T-helper 9 cell (primary cell): ENCODE results near the gene KIF21A.
"Not testable (repeated sequence)": the region's sequence is repeated elsewhere in the genome, so short reads cannot be mapped to it uniquely, and the experiment has no call there.

Source experiments
- DNase-seq: peaks from one replicate; pipeline ENCODE4 v3.0.0-alpha.2; 2020
- total RNA-seq, 2 donors: gene quantifications; one replicate each; lab custom pipeline; 2026; lab: John Stamatoyannopoulos, UW

The KIF21A gene
- total RNA-seq = 36.9 to 68.0 reads per million in 2 donors

- DNase-seq = peak; percentile 83
Observed at GRCh38 chr12:39443081-39443928, at the start of gene KIF21A. TSS of gene KIF21A (minus strand) at chr12:39443120. CDS start at chr12:39442970, 150 bp downstream.

DNA sequence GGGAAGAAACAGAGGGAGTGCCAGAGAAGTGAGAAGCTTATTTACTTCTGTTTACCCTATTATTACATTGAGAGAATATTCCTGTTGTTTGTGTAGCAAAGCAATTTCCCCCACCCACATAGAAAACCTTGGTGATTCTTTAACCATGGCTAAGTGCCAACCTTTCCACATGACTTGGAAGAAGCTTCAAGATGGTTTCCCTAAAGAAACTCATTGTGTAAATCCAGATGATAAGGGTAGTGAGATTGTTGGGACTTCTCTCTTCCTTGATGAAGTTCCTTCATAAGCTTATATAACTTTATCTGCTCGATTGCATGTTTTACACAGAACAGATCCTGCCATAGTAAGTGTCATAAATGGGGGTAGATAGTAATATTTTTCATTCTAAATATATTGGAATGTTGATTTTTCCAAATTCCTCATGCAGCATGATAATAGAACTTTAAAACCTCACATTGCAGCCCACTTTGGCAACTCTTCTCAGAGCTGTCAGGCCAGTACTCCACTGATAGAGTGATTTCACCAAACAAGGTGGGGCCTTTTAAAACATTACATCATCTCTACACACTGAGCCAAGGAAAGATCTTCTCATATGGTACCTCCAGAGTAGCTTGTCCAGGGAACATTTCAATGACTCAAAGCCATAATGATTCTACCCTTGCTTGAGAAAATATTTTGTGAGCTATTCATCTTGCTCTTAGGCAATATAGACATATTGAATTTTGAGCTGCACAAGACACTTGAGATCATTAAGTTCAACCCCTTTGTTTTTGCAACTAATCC lies 47.8 kb upstream of the KIF21A start:
- no peak for DNase-seq

GRCh38 chr12:39483597-39483996 lies 40.7 kb upstream of the KIF21A start:
- no peak for DNase-seq

DNA sequence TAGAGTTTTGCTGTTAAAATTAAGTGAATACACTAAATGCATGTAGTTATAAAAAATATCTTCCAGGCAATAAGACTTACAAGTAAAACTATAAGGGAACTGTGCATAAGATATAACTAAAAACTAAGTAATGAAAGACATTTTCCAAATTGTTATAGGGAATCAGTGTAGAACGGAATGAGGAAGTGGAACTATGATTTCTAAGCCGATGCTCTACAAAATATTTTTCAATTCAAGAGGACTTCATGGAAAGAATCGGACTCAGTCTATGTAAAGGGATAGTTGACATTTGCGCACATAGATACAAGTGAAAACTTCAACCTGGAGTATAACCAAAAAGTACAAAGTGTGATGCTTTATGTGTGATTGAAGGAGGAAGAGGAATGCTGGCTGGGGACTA lies 40.1 kb upstream of the KIF21A start:
- DNase-seq = no peak

GRCh38 chr12:39476894-39477293 lies 34.0 kb upstream of the KIF21A start:
- no peak for DNase-seq

DNA sequence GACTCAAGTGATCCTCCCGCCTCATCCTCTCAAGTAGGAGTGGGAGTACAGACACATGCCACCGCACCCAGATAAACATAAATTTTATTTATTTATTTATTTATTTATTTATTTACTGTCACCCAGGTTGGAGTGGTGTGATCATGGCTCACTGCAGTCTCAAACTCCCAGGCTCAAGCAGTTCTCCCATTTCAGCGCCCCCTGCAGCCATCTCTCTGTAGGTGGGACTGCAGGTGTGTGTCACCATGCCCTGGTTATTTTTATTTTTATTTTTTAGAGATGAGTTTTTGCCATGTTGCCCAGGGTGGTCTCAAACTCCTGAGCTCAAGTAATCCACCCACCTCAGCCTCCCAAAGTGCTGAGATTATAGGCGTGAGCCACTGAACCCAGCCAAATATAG lies 33.2 kb upstream of the KIF21A start:
- no peak for DNase-seq

DNA sequence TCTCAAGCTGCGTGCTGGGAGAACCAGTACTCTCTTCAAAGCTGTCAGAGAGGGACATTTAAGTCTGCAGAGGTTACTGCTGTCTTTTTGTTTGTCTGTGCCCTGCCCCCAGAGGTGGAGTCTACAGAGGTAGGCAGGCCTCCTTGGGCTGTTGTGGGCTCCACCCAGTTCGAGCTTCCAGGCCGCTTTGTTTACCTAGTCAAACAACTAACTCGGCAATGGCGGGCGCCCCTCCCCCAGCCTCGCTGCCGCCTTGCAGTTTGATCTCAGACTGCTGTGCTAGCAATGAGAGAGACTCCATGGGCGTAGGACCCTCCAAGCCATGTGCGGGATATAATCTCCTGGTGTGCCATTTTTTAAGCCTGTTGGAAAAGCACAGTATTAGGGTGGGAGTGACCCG lies 32.2 kb upstream of the KIF21A start:
- not testable (repeated sequence) for DNase-seq

DNA sequence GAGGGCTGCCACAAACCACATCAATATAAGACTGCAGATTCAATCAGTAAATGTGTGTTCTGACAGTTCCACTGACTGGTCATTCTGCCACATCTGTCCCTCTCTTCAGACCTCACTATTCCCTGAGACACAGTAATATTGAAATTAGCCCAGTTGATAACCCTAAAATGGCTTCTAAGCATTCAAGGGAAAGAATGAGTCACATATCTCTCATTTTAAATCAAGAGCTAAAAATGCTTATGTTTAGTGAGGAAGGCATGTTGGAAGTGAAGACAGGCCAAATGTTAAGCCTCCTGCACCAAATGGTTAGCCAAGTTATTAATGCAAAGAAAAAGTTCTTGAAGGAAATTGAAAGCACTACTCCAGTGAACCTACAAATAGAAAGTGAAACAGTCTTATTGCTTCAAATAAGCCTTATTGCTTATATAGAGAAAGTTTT lies 24.5 kb upstream of the KIF21A start:
- DNase-seq = no peak

DNA sequence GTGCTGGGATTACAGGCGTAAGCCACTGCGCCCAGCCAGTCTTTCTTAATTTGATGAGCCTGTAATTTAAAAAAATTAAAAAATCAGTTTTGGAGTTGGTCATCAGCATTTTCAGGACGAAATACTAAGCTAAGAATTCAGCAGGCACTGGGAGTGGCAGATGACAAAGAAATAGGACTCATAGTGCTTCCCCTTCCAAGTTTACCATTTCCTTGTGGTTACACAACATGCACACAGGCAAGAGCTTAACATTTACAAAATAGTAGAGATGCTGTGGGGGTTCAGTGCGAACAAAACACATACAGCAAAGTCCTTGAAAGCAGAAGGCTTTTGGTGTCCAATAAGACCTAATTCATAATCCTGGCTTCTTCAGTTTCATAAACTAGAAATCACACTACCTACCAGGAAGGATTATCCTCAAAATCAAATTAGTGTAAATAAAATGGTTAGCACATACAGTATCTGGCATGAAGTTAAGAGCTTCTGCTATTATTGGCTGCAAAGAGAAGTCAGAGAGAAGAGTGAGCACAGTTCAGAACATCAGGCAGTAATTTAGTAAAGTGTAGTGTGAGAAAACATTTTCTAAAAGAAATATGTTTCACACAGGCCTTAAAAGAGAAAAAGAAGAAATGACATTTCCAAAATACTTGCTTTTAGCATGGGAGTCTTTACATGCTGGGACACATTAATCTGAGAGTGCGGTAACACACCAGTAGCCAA lies 22.2 kb upstream of the KIF21A start:
- DNase-seq = no peak

DNA sequence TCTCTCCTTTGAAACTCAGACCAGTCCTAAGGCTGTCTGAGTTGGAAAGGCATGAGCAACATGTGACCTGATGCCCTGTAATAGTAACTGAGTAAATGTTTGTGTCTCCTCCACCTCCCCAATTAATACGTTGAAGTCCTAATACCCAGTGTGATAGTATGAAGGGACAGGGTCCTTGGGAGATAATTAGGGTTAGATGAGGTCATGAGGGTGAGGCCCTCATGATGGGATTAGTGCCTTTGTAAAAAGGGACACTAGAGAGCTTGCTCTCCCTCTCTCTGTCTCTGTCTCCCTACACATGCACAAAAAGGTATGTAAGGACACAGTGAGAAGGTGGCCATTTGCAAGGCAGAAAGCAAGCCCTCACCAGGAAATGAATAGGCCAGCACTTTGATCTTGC lies 18.1 kb upstream of the KIF21A start:
- no peak for DNase-seq

- DNase-seq = no peak
Observed at GRCh38 chr12:39459027-39459434, 16.1 kb upstream of the KIF21A start.

- DNase-seq = no peak
Observed at GRCh38 chr12:39451977-39452376, 9.1 kb upstream of the KIF21A start.

GRCh38 chr12:39448038-39448437 lies 5.1 kb upstream of the KIF21A start:
- DNase-seq = no peak

- DNase-seq = no peak
Observed at GRCh38 chr12:39443929-39444209, 949 bp upstream of the KIF21A start.

DNA sequence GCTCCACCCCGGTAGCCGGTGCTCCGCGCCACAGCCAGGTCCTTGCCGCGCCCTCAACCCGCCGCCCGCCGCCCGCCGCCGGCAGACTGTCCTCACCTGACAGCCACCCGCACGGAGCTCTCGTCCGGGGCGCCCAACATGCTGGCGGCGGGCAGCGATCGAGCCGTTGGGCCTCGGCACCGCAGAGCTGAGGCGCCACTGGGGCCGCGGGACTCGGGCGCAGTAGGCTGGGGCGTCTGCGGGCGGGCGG lies 164 bp downstream of the KIF21A start:
- DNase-seq = no peak

- peak; percentile 25 for DNase-seq
Observed at GRCh38 chr12:39441963-39442830, 723 bp downstream of the KIF21A start.

DNA sequence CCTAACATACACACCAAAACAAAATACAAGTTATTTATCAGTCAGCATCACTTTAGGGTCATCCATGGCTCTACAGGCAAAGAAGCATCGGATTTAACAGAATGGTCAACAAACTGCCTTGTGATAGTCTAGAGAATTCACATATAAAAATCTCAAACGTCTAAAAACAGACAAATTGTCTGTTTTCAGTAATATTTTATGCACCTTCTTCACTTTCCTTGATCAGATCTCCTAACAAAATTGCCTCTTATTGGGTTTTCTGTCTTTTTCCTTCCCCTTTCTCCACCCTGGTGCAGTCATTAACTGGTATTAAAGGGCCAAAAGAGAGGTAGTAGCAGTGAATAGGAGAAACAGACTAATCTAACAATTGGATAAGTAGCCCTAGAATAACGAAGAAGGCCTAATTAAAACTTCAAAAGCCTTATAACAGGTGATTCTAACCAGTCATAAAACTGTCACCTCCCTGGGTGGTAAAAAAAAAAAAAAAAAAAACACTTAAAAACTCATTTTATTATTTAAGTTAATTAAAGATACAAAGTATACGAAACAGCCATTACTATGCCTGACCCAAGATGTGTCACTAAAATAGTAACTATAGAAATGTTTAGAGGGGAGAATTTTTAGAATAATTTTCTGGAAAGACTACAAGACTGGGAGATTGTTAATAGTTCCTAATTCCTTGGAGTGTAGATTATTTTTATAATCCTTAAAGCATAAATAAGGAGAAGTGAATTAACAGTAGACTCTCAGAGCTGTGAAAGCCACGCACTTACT lies 1.5 kb downstream of the KIF21A start:
- DNase-seq = no peak

DNA sequence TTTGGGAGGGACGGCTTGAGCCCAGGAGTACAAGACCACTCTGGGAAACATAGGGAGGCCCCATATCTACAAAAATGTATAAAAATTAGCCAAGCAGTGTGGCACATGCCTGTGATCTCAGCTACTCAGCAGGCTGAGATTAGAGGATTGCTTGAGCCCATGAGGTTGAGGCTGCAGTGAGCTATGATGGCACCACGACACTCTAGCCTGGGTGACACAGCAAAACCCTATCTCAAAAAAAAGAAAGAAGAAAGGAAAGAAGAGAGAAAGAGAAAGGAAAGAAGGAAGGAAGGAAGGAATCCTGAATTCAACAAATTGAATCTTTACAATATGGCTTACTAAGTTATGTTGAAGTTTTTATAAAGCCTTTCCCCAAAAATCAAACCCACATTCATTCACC lies 2.1 kb downstream of the KIF21A start:
- DNase-seq = no peak

- DNase-seq = no peak
Observed at GRCh38 chr12:39440101-39440500, 2.8 kb downstream of the KIF21A start.

DNA sequence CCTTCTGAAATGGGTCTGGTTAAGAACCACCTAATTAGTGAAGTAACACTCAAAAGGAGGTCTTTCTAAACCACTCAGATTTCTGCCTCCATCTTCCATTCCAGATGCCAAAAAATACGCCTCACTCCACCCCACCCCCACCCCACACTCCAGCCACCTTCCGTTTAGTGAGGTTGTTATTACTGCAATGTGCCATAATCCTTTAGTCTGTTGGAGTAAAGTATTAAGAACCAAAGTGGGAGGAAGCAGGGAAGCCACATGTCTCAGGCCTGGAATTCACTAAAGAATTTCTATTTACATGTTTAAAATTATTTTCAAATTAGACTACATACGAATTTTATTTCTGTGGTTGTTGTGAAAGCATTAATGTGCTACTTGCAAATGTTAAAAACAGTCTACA lies 7.4 kb downstream of the KIF21A start:
- no peak for DNase-seq

GRCh38 chr12:39431797-39432196 lies 11.1 kb downstream of the KIF21A start:
- no peak for DNase-seq
